Breast epithelium (tissue), 4 donors: ENCODE measurements around the gene LRRC75B. TPM values are rescaled to one million over a fixed set of nuclear protein-coding genes. Genes with fewer than 3 reads are reported as not detected.

Source experiments
- DNase-seq, 2 donors: peaks; one replicate each; pipeline ENCODE4 v3.0.0-alpha.2; 2019; ENCODE audit warnings: low spot score in 2 of 2
- H3K27ac ChIP-seq, 2 donors: fragments of 200-600 bp; sonication (generic) in 1 of 2; one replicate each; pipeline ENCODE4 v1.5.1; 2016 to 2019; ENCODE audit warnings: mild to moderate bottlenecking in 1 of 2
- H3K27me3 ChIP-seq, 2 donors: fragments of 200-600 bp; sonication (generic) in 1 of 2; one replicate each; pipeline versions ENCODE4 v1.5.1 to v1.6.0; 2017 to 2019; ENCODE audit warnings: control low read depth in 1 of 2, mild to moderate bottlenecking in 1 of 2
- H3K36me3 ChIP-seq: fragments of 200-600 bp; one replicate; pipeline ENCODE4 v1.5.1; 2019
- H3K4me1 ChIP-seq, 2 donors: fragments of 200-600 bp; sonication (generic); one replicate each; pipeline ENCODE4 v1.5.1; 2016 to 2019; ENCODE audit warnings: control low read depth in 1 of 2
- H3K4me3 ChIP-seq, 3 donors: fragments of 200-600 bp; sonication (generic); 1 replicate in 2 of 3; 2 replicates in 1 of 3; pipeline ENCODE4 v1.5.1; 2016 to 2019; ENCODE audit warnings: mild to moderate bottlenecking in 3 of 3, moderate library complexity in 2 of 3
- H3K9me3 ChIP-seq, 2 donors: fragments of 200-600 bp; sonication (generic) in 1 of 2; one replicate each; pipeline ENCODE4 v1.5.1; 2016 to 2019; ENCODE audit warnings: control low read depth in 1 of 2
- CTCF ChIP-seq, 3 donors: fragments of 450-650 bp; IDR thresholded peaks; one replicate each; pipeline ENCODE4 v1.5.1; 2016 to 2017; ENCODE audit warnings: antibody characterized with exemption in 3 of 3, mild to moderate bottlenecking in 3 of 3, moderate library complexity in 3 of 3
- POLR2A ChIP-seq: fragments of 450-650 bp; IDR thresholded peaks from one replicate; pipeline ENCODE4 v1.6.1; 2016; ENCODE audit warnings: antibody characterized with exemption, mild to moderate bottlenecking, moderate library complexity
- POLR2AphosphoS5 ChIP-seq, 3 donors: sonication (generic); formaldehyde crosslinking; IDR thresholded peaks; one replicate each; pipeline ENCODE4 v1.6.1; 2017; ENCODE audit warnings: antibody characterized with exemption in 3 of 3
- intact Hi-C: fragments of 100-400 bp; cut with DNase I; formaldehyde crosslinking; loops from one replicate; pipeline ENCODE4 v1.15.1; 2023; ENCODE audit warnings: low total_unique reads
- total RNA-seq, 3 donors: library from RNA; depleted of rRNA; stranded (reverse); fragments of >200 nt; gene quantifications; one replicate each; pipeline ENCODE4 v1.1.0, GENCODE V29; 2016

Gene LRRC75B
- total RNA-seq, 3 donors from 2014 or later = 10.7 to 23.1 (median 20.0) TPM

- Histone ChIP-seq H3K27me3 (no peaks in the 10 kb centered on the region), H3K4me1 (peaks cover 0 to 10% of the 10 kb centered on the region in 2 donors), H3K9me3 (no peaks in the 10 kb centered on the region), H3K36me3 (no peaks in the 10 kb centered on the region), H3K4me3 (no peak overlapping the region), H3K27ac (no peak overlapping the region)
- no peak for DNase-seq
- intact Hi-C loops = no loop called here
- TF ChIP-seq POLR2AphosphoS5 (IDR thresholded peaks at IDR 0.05) = no peak
- no peak for TF ChIP-seq POLR2A
- no peak for TF ChIP-seq CTCF (IDR thresholded peaks at IDR 0.05)
Measured at GRCh38 chr22:24550028-24550901, 42.6 kb downstream of the LRRC75B start.

- DNase-seq = no peak
- Histone ChIP-seq H3K4me3 (no peak overlapping the region), H3K4me1 (peaks cover 0 to 6% of the 10 kb centered on the region in 2 donors), H3K27ac (no peak overlapping the region), H3K36me3 (no peaks in the 10 kb centered on the region), H3K27me3 (no peaks in the 10 kb centered on the region), H3K9me3 (no peaks in the 10 kb centered on the region)
- intact Hi-C loops = no loop called here
- no peak for TF ChIP-seq POLR2A
- no peak for TF ChIP-seq POLR2AphosphoS5 (IDR thresholded peaks at IDR 0.05)
- TF ChIP-seq CTCF (IDR thresholded peaks at IDR 0.05) = no peak
Measured at GRCh38 chr22:24548812-24549211, 44.1 kb downstream of the LRRC75B start.

- intact Hi-C loops = no loop called here
- Histone ChIP-seq H3K27me3 (no peaks in the 10 kb centered on the region), H3K4me3 (no peak overlapping the region), H3K36me3 (no peaks in the 10 kb centered on the region), H3K4me1 (peaks cover 2 to 6% of the 10 kb centered on the region in 2 donors), H3K27ac (peak overlapping the region; percentile 68 to 69), H3K9me3 (no peaks in the 10 kb centered on the region)
- no peak for DNase-seq
- no peak for TF ChIP-seq CTCF (IDR thresholded peaks at IDR 0.05)
- TF ChIP-seq POLR2AphosphoS5 (IDR thresholded peaks at IDR 0.05) = no peak
- no peak for TF ChIP-seq POLR2A
Measured at GRCh38 chr22:24543679-24544243, 49.1 kb downstream of the LRRC75B start.

- peaks cover 2 to 6% of the 10 kb centered on the region in 2 donors for H3K4me1 ChIP-seq
- peak overlapping the region; percentile 68 to 69 for H3K27ac ChIP-seq
- no peaks in the 10 kb centered on the region for H3K27me3 ChIP-seq
- intact Hi-C loops = no loop called here
- TF ChIP-seq CTCF (IDR thresholded peaks at IDR 0.05) = no peak
- no peak for TF ChIP-seq POLR2A
- no peak for TF ChIP-seq POLR2AphosphoS5 (IDR thresholded peaks at IDR 0.05)
- no peak overlapping the region for H3K4me3 ChIP-seq
- no peak for DNase-seq
- H3K9me3 ChIP-seq = no peaks in the 10 kb centered on the region
- no peaks in the 10 kb centered on the region for H3K36me3 ChIP-seq
Measured at GRCh38 chr22:24543185-24543601, 49.7 kb downstream of the LRRC75B start.

- intact Hi-C loops = no loop called here
- H3K4me1 ChIP-seq = peaks cover 2 to 6% of the 10 kb centered on the region in 2 donors
- DNase-seq = peak; percentile 60 to 78
- H3K27ac ChIP-seq = peak overlapping the region; percentile 68 to 69
- no peak overlapping the region for H3K4me3 ChIP-seq
- no peaks in the 10 kb centered on the region for H3K27me3 ChIP-seq
- no peaks in the 10 kb centered on the region for H3K9me3 ChIP-seq
- H3K36me3 ChIP-seq = no peaks in the 10 kb centered on the region
- no peak for TF ChIP-seq POLR2AphosphoS5 (IDR thresholded peaks at IDR 0.05)
- no peak for TF ChIP-seq POLR2A
- TF ChIP-seq CTCF (IDR thresholded peaks at IDR 0.05) = peak in 2 of 3 donors; percentile 17 to 48
Measured at GRCh38 chr22:24542641-24543040, 50.2 kb downstream of the LRRC75B start.
